HCT116 (cell line): ENCODE measurements around the gene CDK2AP2. TPM values are rescaled to one million over a fixed set of nuclear protein-coding genes. Genes with fewer than 3 reads are reported as not detected.

Experiments
- ATAC-seq: fragments of 200-7000 bp; cut with Tn5 transposase; 2 replicates; pipeline ENCODE4 v1.9.1; 2020; ENCODE audit warnings: mild to moderate bottlenecking, moderate library complexity
- BruUV-seq: library from RNA; stranded (reverse); fragments of 400-500 nt; replicated peaks from 2 replicates; lab custom pipeline; 2021; lab: Mats Ljungman, UMichigan
- CTCF ChIA-PET: fragments of 300-600 bp; sonication (Branson Sonifier 250); formaldehyde crosslinking; loops from one replicate; lab custom pipeline; 2021; ENCODE audit warnings: antibody characterized with exemption; lab: Charles Lee
- POLR2A ChIA-PET: fragments of 300-600, 350-600 bp; sonication (Branson Sonifier 250); formaldehyde crosslinking; loops from one replicate; lab custom pipeline; 2021; ENCODE audit warnings: antibody characterized with exemption; lab: Charles Lee
- RAD21 ChIA-PET, 2 experiments: fragments of 300-600 bp; sonication (Branson Sonifier 250); formaldehyde crosslinking; loops; one replicate each; lab custom pipeline; 2023; ENCODE audit warnings: low total read pairs in 2 of 2; ENCODE audit not compliant: uncharacterized antibody in 2 of 2, unreplicated experiment in 2 of 2, low non-redundant PET in 1 of 2; lab: Charles Lee
- DNase-seq: peaks from one replicate; pipeline ENCODE4 v3.0.0-alpha.2; 2010; ENCODE audit warnings: low read depth, low spot score
- H2AFZ ChIP-seq: fragments of 200-600 bp; shearing (Covaris generic), sonication (generic); 2 replicates; pipeline ENCODE4 v1.6.1; 2017; ENCODE audit warnings: low read depth, mixed run types, mixed read lengths, antibody characterized with exemption, low read length; ENCODE audit not compliant: poor library complexity, severe bottlenecking
- H3K27ac ChIP-seq: 2 replicates; pipeline ENCODE4 v1.5.1; 2012; ENCODE audit warnings: low read depth, low read length
- H3K27me3 ChIP-seq: fragments of 200-600 bp; sonication (generic); 2 replicates; pipeline ENCODE4 v1.6.1; 2016; ENCODE audit warnings: mixed run types, low read length, mixed read lengths; ENCODE audit not compliant: insufficient read depth
- H3K36me3 ChIP-seq, 2 experiments: fragments of 200-500 bp in 1 of 2; fragments of 200-600 bp in 1 of 2; sonication (Bioruptor generic) in 1 of 2; sonication (generic) in 1 of 2; 2 replicates each; pipeline versions ENCODE4 v1.5.1 to v1.6.1; 2014 to 2016; ENCODE audit warnings: low read length in 2 of 2, inconsistent platforms in 1 of 2, mixed read lengths in 1 of 2, mixed run types in 1 of 2; ENCODE audit not compliant: insufficient read depth in 2 of 2, control insufficient read depth in 1 of 2
- H3K4me1 ChIP-seq, 2 experiments: fragments of 200-600 bp in 1 of 2; sonication (generic) in 1 of 2; 2 replicates each; pipeline versions ENCODE4 v1.5.1 to v1.6.1; 2012 to 2017; ENCODE audit warnings: low read length in 2 of 2, inconsistent platforms in 1 of 2, mild to moderate bottlenecking in 1 of 2, mixed read lengths in 1 of 2, mixed run types in 1 of 2, moderate library complexity in 1 of 2; ENCODE audit not compliant: insufficient read depth in 2 of 2, control insufficient read depth in 1 of 2
- H3K4me2 ChIP-seq: fragments of 200-600 bp; sonication (generic); 2 replicates; pipeline ENCODE4 v1.6.1; 2017; ENCODE audit warnings: mixed run types, low read length, mixed read lengths
- H3K4me3 ChIP-seq, 2 experiments: fragments of 200-600 bp in 1 of 2; sonication (generic) in 1 of 2; replicated peaks in 1 of 2; 2 replicates each; pipeline ENCODE4 v1.5.1; 2011 to 2016; ENCODE audit warnings: low read length in 2 of 2, control low read depth in 1 of 2, low read depth in 1 of 2, mild to moderate bottlenecking in 1 of 2, mixed read lengths in 1 of 2, mixed run types in 1 of 2
- H3K79me2 ChIP-seq: fragments of 200-600 bp; sonication (generic); 2 replicates; pipeline ENCODE4 v1.6.1; 2017; ENCODE audit warnings: mild to moderate bottlenecking, mixed run types, low read length, moderate library complexity, mixed read lengths; ENCODE audit not compliant: insufficient read depth
- H3K9ac ChIP-seq: fragments of 200-600 bp; sonication (generic); 2 replicates; pipeline ENCODE4 v1.6.1; 2016; ENCODE audit warnings: low read length, mixed read lengths
- H3K9me2 ChIP-seq: fragments of 200-600 bp; sonication (generic), shearing (Covaris generic); 2 replicates; pipeline ENCODE4 v1.6.1; 2017; ENCODE audit warnings: mixed run types, mild to moderate bottlenecking, moderate library complexity; ENCODE audit not compliant: insufficient read depth
- H3K9me3 ChIP-seq, 2 experiments: fragments of 200-500 bp in 1 of 2; fragments of 200-600 bp in 1 of 2; sonication (Bioruptor generic) in 1 of 2; sonication (generic) in 1 of 2; 2 replicates each; pipeline ENCODE4 v1.6.1; 2014 to 2017; ENCODE audit warnings: low read length in 2 of 2, mixed read lengths in 2 of 2, inconsistent platforms in 1 of 2, low read depth in 1 of 2, mild to moderate bottlenecking in 1 of 2, mixed run types in 1 of 2, moderate library complexity in 1 of 2; ENCODE audit not compliant: control insufficient read depth in 1 of 2, insufficient read depth in 1 of 2
- H4K20me1 ChIP-seq: fragments of 200-600 bp; sonication (generic), shearing (Covaris generic); 2 replicates; pipeline ENCODE4 v1.6.1; 2017; ENCODE audit warnings: mixed run types, mild to moderate bottlenecking, moderate library complexity; ENCODE audit not compliant: insufficient read depth
- ATF3 ChIP-seq: IDR thresholded peaks from 2 replicates; pipeline ENCODE4 v1.6.1; 2012
- CBX3 ChIP-seq: IDR thresholded peaks from 2 replicates; pipeline ENCODE4 v1.6.1; 2012; ENCODE audit warnings: low read depth
- CEBPB ChIP-seq: IDR thresholded peaks from 2 replicates; pipeline ENCODE4 v1.6.1; 2012; ENCODE audit warnings: low read depth
- CTCF ChIP-seq, 3 experiments: fragments of 200-600 bp in 1 of 3; sonication (generic) in 1 of 3; IDR thresholded peaks in 2 of 3; conservative IDR thresholded peaks in 1 of 3; 2 replicates each; pipeline ENCODE4 v1.5.1; 2012 to 2017; ENCODE audit warnings: low read depth in 2 of 3, low read length in 2 of 3, antibody characterized with exemption in 1 of 3, borderline replicate concordance in 1 of 3, control low read depth in 1 of 3, mild to moderate bottlenecking in 1 of 3, mixed read lengths in 1 of 3, mixed run types in 1 of 3, moderate library complexity in 1 of 3; ENCODE audit not compliant: insufficient read depth in 1 of 3
- EGR1 ChIP-seq: IDR thresholded peaks from 2 replicates; pipeline ENCODE4 v1.6.1; 2012; ENCODE audit warnings: low read depth
- EZH2 ChIP-seq: fragments of 200-600 bp; sonication (generic); IDR thresholded peaks from 2 replicates; pipeline ENCODE4 v1.6.1; 2017; ENCODE audit warnings: antibody characterized with exemption, mixed run types
- EZH2phosphoT487 ChIP-seq: fragments of 200-600 bp; IDR thresholded peaks from 2 replicates; pipeline ENCODE4 v1.6.1; 2018; ENCODE audit warnings: antibody characterized with exemption, borderline replicate concordance
- JUND ChIP-seq: IDR thresholded peaks from 2 replicates; pipeline ENCODE4 v1.6.1; 2012
- POLR2A ChIP-seq: IDR thresholded peaks from 2 replicates; pipeline ENCODE4 v1.7.0; 2011; ENCODE audit warnings: borderline replicate concordance; ENCODE audit not compliant: insufficient read depth, insufficient read length; ENCODE audit errors: extremely low read depth
- REST ChIP-seq: IDR thresholded peaks from 2 replicates; pipeline ENCODE4 v1.6.1; 2012; ENCODE audit warnings: low read depth
- SIN3A ChIP-seq: IDR thresholded peaks from 2 replicates; pipeline ENCODE4 v1.6.1; 2012; ENCODE audit warnings: low read depth
- SP1 ChIP-seq: IDR thresholded peaks from 2 replicates; pipeline ENCODE4 v1.6.1; 2012; ENCODE audit warnings: low read depth
- TCF7L2 ChIP-seq: IDR thresholded peaks from 2 replicates; pipeline ENCODE4 v1.7.0; 2011; ENCODE audit warnings: borderline replicate concordance, inconsistent platforms; ENCODE audit not compliant: insufficient read depth, insufficient read length; ENCODE audit errors: extremely low read depth
- YY1 ChIP-seq: IDR thresholded peaks from 2 replicates; pipeline ENCODE4 v1.6.1; 2011; ENCODE audit warnings: low read length, low read depth, moderate library complexity, mild to moderate bottlenecking; ENCODE audit not compliant: insufficient replicate concordance; ENCODE audit errors: extremely low read depth
- ZNF274 ChIP-seq: fragments of 200-500 bp; sonication (Bioruptor generic); IDR thresholded peaks from 2 replicates; pipeline ENCODE4 v1.6.1; 2014; ENCODE audit warnings: mild to moderate bottlenecking, low read depth, low read length, inconsistent platforms
- intact Hi-C: fragments of 100-400 bp; cut with micrococcal nuclease; formaldehyde crosslinking; loops from 2 replicates; pipeline ENCODE4 v1.10.0; 2022
- total RNA-seq: library from RNA; stranded (reverse); gene quantifications from one replicate; pipeline ENCODE4 v1.2.1, GENCODE V29; 2021; ENCODE audit not compliant: unreplicated experiment
- TF ChIP-seq, protein P1 (sequence below): IDR thresholded peaks from 2 replicates; pipeline ENCODE4 v1.6.1; 2012

Gene CDK2AP2
- total RNA-seq, 1 experiment from 2014 or later = 53.6 TPM

DNA sequence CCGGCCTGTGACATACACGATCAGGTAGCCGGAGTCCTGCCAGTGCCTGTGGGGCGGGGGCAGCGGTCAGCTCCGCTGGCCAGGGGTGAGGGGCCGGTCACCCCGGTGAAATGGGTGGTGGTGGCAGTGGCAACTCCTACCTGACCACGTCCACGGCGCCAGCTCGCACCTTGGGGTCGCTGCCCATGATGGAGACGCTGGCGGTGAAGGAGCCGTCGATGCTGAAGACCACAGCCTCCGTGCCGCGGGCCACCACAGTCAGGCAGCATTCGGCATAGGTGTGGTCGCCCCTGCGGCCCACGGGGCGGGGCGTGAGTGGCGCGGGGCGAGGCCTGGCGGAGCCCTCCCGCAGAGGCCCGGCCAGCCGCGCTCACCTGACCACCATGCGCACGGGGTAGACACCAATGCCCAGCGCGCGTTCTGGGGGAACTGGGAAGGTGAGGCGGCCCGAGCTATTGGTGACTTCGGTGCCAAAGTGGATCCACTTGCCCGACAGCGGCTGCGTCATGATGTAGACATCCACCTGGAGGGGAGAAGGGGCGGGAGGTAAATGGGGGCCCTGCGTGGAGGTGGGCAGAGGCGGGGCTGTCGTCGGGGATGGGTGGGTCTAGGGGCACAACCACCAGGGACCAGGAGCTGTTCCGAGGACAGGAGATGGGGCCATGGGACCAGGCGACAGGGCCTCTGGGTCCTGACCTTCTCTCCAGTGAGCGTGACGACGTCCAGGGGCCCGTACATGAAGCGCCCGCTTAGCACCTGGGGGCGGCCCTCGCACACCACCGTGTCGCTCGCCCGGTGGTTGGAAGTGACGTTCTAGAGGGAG is 14.2 kb downstream of the CDK2AP2 start:
- no peak for ATAC-seq
- Histone ChIP-seq H3K27me3 (no peaks in the 10 kb centered on the region), H3K9me3 (no peaks in the 10 kb centered on the region), H2AFZ (no peak overlapping the region), H3K4me1 (no peaks in the 10 kb centered on the region), H3K4me3 (no peak overlapping the region), H3K79me2 (no peaks in the 10 kb centered on the region), H4K20me1 (no peaks in the 10 kb centered on the region), H3K9ac (no peak overlapping the region), H3K4me2 (no peak overlapping the region), H3K9me2 (no peaks in the 10 kb centered on the region), H3K36me3 (peaks cover 0 to 5% of the 10 kb centered on the region in 2 experiments; a peak in 2 of 4 replicates), H3K27ac (no peak overlapping the region; the same call in 1 of the 2 replicates)
- no TSS peak for BruUV-seq
- ChIA-PET RAD21 (no interaction called here), CTCF (no interaction called here), POLR2A (no interaction called here)
- intact Hi-C loops = no loop called here
- no peak for TF ChIP-seq CTCF (IDR thresholded peaks at IDR 0.05 in 2 of 3, conservative IDR thresholded peaks at IDR 0.05 in 1 of 3; ENCODE audit: borderline replicate concordance in 1 of 3, insufficient read depth in 1 of 3, low read depth in 2 of 3, low read length in 2 of 3)
- no peak for TF ChIP-seq TCF7L2
- no peak for TF ChIP-seq REST
- no peak for TF ChIP-seq POLR2A
- TF ChIP-seq YY1 = no peak
- TF ChIP-seq ATF3 = no peak
- no peak for TF ChIP-seq SP1
- TF ChIP-seq EGR1 = no peak
- no peak for TF ChIP-seq SIN3A
- no peak for TF ChIP-seq EZH2phosphoT487
- TF ChIP-seq EZH2 = no peak
- no peak for TF ChIP-seq ZNF274
- TF ChIP-seq CBX3 = no peak
- TF ChIP-seq, protein P1, sequence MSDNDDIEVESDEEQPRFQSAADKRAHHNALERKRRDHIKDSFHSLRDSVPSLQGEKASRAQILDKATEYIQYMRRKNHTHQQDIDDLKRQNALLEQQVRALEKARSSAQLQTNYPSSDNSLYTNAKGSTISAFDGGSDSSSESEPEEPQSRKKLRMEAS = no peak
- TF ChIP-seq CEBPB = no peak
- TF ChIP-seq JUND = no peak
- no peak for DNase-seq
